ES-I3 (cell line): ENCODE results near the gene VASN.
"Not testable (repeated sequence)": the region's sequence is repeated elsewhere in the genome, so short reads cannot be mapped to it uniquely, and the experiment has no call there.

Experiments
- H3K36me3 ChIP-seq: 2 replicates; pipeline ENCODE4 v1.6.1; 2013; ENCODE audit warnings: mild to moderate bottlenecking, low read length, control low read depth, moderate library complexity; ENCODE audit not compliant: insufficient read depth
- H3K4me1 ChIP-seq: 2 replicates; pipeline ENCODE4 v1.6.1; 2013; ENCODE audit warnings: mild to moderate bottlenecking, control low read depth, low read length; ENCODE audit not compliant: insufficient read depth
- H3K9ac ChIP-seq: 2 replicates; pipeline ENCODE4 v1.6.1; 2013; ENCODE audit warnings: low read depth, mild to moderate bottlenecking, low read length, moderate library complexity
- H3K9me3 ChIP-seq: 2 replicates; pipeline ENCODE4 v1.6.1; 2013; ENCODE audit warnings: mild to moderate bottlenecking, low read length, moderate library complexity; ENCODE audit not compliant: control insufficient read depth, insufficient read depth

The VASN gene

DNA sequence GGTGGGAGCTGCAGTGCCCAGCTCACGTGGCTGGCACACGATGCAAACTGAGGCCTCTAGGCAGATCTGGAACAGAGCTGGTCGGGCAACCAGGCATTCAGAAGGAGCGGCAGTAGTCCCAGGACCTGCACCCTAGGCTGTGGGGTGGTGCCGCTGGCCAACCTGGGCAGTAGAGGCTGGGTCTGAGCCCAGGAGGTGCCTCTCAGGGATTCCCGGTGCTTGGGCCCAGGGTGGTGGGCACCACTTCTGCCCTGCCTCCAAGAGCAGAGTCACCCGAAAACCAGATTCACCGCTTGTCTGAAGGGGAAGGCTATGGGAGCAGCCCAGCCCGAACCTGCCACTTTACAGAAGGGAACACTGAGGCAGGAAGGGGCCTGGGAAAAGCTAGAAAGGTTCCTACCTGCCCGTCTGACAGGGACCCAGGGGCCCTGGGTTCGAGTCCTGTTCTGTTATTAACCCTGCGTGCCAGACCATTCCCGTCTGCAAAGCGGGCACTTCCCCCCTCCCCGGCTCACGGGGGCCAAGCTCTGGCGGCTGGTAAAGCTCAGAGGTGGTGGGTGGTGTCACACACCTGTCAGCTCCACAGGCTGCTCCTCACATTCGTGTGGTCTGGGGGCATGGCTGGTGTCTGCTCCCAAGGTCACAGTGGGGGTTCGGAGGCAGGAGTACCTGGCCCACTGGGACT is 38.9 kb upstream of the VASN start:
- H3K9me3 ChIP-seq: no peaks in the 10 kb centered on the region
- peaks cover 10% of the 10 kb centered on the region; the same call in 1 of the 2 replicates for H3K4me1 ChIP-seq
- H3K36me3 ChIP-seq: peaks cover 5% of the 10 kb centered on the region; the same call in 1 of the 2 replicates
- no peak overlapping the region for H3K9ac ChIP-seq

DNA sequence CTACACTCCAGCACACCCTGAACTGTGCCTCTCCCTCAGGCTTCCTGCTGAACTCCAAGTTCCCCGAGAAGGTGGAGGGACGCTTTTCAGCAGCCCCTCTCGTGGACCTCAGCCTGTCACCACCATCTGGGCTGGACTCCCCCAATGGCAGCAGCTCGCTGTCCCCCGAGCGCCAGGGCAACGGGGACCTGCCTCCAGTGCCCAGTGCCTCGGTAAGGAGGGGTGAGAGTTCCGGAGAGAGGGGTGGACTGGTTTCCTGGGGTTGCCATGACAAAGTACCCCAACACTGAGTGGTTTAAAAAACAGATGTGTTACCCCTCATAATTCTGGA is 38.4 kb upstream of the VASN start:
- peaks cover 5% of the 10 kb centered on the region; the same call in 1 of the 2 replicates for H3K36me3 ChIP-seq

DNA sequence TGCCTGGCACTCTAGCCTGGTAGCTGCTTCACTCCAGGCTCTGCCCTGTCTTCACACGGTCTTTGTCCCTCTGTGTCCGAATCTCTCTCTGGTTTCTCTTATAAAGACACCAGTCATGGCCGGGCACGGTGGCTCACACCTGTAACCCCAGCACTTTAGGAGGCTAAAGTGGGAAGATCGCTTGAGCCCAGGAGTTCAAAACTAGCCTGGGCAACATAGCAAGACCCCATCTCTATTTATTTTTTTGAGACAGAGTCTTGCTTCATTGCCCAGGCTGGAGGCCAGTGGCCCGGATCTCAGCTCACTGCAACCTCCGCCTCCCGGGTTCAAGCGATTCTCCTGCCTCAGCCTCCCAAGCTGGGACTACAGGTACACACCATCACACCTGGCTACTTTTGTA is 37.9 kb upstream of the VASN start:
- H3K4me1 ChIP-seq, H3K9ac ChIP-seq, H3K9me3 ChIP-seq, H3K36me3 ChIP-seq: not testable (repeated sequence)

More for the DNA sequence above, 38.4 kb upstream of the VASN start:
- H3K4me1 ChIP-seq: peaks cover 9% of the 10 kb centered on the region; the same call in 1 of the 2 replicates
- no peak overlapping the region for H3K9ac ChIP-seq
- no peaks in the 10 kb centered on the region for H3K9me3 ChIP-seq

DNA sequence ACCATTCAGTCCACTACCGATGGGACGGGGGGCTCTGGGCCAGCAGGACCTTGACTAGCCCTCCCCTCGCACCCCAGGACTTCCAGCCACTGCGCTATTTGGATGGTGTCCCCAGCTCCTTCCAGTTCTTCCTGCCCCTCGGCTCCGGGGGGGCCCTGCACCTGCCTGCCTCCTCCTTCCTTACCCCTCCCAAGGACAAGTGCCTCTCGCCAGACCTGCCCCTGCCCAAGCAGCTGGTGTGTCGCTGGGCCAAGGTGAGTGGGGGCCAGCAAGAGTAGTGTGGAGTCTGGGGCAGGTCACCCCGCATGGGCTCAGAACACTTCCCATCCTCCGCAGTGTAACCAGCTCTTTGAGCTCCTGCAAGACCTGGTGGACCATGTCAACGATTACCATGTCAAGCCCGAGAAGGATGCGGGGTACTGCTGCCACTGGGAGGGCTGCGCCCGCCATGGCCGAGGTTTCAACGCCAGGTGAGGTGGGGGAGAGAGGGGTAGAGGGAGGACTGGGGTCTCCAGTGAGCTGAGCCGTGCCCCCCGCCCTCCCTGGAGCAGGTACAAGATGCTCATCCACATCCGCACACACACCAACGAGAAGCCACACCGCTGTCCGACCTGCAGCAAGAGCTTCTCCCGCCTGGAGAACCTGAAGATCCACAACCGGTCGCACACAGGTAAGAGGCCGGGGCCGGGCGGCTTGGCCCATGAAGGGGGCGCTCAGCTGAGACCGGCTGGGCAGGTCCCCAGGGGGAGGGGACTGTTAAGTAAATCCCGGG is 36.7 kb upstream of the VASN start:
- Histone ChIP-seq H3K9me3 (no peaks in the 10 kb centered on the region), H3K9ac (no peak overlapping the region), H3K4me1 (no peaks in the 10 kb centered on the region), H3K36me3 (peaks cover 11% of the 10 kb centered on the region)

DNA sequence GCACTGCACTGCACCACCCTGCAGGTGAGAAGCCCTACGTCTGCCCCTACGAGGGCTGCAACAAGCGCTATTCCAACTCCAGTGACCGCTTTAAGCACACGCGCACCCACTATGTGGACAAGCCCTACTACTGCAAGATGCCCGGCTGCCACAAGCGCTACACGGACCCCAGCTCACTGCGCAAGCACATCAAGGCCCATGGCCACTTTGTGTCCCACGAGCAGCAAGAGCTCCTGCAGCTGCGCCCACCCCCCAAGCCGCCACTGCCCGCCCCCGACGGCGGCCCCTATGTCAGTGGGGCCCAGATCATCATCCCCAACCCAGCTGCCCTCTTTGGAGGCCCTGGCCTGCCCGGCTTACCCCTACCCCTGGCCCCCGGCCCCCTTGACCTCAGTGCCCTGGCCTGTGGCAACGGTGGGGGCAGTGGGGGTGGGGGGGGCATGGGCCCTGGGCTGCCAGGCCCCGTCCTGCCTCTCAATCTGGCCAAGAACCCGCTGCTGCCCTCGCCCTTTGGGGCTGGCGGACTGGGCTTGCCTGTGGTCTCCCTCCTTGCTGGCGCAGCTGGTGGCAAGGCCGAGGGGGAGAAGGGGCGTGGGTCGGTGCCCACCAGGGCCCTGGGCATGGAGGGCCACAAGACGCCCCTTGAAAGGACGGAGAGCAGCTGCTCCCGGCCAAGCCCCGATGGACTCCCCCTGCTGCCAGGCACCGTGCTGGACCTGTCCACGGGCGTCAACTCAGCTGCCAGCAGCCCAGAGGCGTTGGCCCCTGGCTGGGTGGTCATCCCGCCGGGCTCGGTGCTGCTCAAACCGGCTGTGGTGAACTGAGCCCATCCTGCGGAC is 34.7 kb upstream of the VASN start:
- H3K9me3 ChIP-seq: no peaks in the 10 kb centered on the region
- peaks cover 18% of the 10 kb centered on the region for H3K36me3 ChIP-seq
- H3K4me1 ChIP-seq: no peaks in the 10 kb centered on the region
- no peak overlapping the region for H3K9ac ChIP-seq

DNA sequence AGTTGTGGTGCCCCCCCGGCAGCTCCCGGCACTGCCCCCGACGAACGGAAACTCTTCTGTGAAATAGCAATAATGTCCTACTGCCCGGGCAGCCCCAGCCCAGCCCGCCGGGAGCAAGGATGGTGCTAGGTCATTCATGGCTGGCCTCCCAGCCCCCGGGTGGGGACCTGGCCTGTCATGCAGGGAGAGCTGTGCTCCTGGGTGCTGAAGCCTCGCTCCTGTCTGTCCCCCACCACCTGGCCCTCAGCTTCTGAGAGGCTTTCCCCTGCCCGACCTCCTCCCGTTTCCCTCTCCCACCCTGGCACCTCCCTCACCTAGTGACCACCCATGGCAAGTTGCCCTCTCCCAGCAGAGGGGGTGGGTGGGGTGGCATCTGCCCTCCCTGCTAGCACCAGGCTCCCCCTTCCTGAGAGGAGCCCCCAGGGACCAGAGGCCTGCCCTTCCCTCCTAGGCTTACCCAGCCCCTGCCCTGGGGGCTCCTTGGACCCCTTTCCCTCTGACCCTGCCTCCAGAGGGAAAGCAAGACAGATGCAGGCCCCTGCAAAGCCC is 34.0 kb upstream of the VASN start:
- H3K9ac ChIP-seq: no peak overlapping the region

DNA sequence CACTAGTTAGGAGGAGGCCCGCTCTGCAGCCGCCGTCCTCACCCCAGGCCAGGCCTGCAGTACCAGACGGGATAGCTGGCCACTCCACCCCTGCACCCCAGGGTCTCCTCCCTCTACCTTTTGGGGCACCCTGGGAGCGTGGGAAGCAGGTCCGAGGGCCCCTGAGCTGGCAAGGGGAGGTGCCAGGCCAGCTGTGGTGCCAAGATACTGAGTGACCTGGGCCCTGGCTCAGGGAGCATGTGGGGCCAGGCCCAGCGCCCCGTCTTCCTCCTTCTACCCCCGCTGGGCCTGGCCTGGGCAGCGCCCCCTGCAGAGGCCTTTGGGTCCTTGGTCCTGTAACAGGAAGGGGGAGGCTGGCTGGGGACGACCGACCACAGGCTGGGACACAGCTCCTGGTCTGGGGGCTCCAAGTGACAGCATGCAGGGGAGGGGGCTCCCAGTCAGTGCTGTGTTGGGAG is 33.5 kb upstream of the VASN start:
- H3K36me3 ChIP-seq: peaks cover 18% of the 10 kb centered on the region
- no peaks in the 10 kb centered on the region for H3K4me1 ChIP-seq

More for the DNA sequence above, 34.0 kb upstream of the VASN start:
- Histone ChIP-seq H3K4me1 (no peaks in the 10 kb centered on the region), H3K9me3 (no peaks in the 10 kb centered on the region), H3K36me3 (peaks cover 18% of the 10 kb centered on the region)

DNA sequence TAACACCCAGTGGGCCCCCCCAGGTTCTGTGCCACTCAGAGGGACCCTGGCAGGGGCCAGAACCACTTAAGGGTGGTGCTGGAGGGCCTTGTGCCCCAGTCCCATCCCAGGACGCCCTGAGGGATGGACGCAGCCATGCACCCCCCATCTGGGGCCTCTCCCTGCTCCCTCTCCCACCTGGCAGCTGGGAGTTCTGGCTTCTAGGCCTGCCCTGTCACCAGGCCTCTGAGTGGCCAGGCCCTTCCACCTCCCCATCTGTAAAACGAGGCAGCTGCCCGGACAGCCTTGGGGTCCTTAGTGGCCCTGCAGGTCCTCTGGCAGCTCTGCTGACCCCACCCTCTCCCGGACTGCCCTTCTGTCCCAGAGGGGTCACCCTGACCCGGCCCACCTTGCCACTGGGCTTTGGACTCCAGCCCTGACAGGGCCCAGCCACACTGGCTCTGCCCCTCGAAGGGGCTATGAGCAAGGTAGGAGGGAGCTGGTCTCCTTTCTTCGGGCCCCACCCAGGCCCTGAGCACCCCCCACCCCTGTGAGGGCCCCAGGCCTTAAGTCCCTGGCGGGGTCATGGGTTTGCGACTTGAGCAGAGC is 32.8 kb upstream of the VASN start:
- H3K9ac ChIP-seq: no peak overlapping the region
- no peaks in the 10 kb centered on the region for H3K4me1 ChIP-seq
- H3K9me3 ChIP-seq: no peaks in the 10 kb centered on the region
- H3K36me3 ChIP-seq: peaks cover 18% of the 10 kb centered on the region

More for the DNA sequence above, 33.5 kb upstream of the VASN start:
- Histone ChIP-seq H3K9ac (no peak overlapping the region), H3K9me3 (no peaks in the 10 kb centered on the region)

DNA sequence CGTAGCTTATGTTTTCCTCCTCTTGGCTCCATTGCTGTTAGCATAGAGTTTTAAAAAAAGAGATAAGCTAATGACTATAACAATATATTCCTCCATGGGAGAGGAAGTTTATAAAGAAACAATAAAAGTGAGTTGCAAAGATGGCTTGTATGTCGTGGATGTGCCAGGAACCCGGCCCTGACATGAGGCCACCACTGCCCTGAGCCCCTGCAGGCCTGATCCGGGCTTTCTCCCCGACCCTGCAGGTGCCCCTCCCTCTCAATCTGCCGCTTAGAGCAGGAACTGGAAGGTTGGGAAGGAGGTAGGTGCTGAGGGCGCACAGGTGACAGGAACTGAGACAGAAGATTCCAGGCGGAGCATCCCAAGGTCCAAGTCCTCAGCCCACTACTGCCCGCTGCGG is 32.2 kb upstream of the VASN start:
- Histone ChIP-seq H3K4me1 (no peaks in the 10 kb centered on the region), H3K9ac (no peak overlapping the region), H3K36me3 (peaks cover 18% of the 10 kb centered on the region), H3K9me3 (no peaks in the 10 kb centered on the region)

DNA sequence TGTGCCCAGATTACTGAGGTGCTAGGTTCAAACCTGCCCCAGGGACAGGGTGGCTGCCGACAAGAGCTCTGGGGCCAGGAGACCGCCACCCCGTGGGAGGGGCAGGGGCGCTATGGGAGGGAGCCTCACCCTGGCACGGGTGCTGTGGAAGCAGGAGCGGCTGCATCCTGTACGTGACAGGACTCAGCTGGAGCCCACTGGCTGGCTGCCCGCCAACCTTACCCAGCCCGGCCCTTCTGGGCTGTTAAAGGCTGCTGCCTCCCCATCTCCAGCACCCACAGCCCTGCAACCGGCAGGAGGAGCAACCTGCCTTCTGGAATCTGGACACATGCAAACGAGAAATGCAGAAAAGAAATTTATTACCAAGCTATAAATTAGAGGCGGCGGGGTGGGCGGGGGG is 31.7 kb upstream of the VASN start:
- Histone ChIP-seq H3K36me3 (peaks cover 18% of the 10 kb centered on the region), H3K9ac (no peak overlapping the region), H3K4me1 (no peaks in the 10 kb centered on the region), H3K9me3 (no peaks in the 10 kb centered on the region)

DNA sequence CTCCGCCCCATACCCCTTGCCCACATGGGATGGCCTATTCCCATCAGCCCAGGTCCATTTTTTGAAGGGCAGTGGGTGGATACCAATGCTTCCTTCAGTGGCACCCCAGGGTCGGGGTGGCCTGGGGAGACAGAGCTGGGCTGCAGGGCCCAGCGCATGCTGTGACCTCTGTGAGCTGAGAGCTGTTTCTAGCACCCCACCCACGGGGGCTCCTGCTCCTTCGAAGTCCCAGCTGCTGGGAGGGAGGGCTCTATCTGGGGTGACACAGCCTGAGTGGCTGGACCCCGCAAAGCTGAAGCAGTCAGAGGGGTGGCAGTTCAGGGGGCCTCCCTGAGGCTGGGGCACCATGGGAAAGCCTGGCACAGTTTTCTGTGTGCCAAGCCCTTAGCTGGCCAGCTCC is 31.2 kb upstream of the VASN start:
- Histone ChIP-seq H3K9me3 (no peaks in the 10 kb centered on the region), H3K4me1 (no peaks in the 10 kb centered on the region), H3K36me3 (peaks cover 17% of the 10 kb centered on the region), H3K9ac (no peak overlapping the region)

DNA sequence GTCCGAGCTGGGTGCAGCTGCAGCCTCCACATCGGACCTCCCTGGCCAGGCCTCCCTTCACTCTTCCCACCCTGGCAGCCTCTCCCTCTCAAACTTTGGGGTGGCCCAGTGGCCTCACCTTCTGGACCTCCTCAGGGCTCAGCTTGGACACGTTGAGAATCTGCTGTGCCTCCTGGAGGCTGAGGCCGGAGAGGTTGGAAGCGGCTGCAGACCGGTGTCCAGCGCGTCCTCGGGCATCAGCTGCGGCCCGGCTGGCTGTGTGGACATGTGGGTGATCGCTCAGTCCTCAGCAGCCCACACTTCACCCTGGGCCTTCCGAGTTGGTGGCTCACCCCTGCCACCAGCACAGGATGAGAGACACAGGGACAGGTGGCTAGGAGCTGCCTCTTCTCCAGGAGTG is 30.4 kb upstream of the VASN start:
- Histone ChIP-seq H3K9me3 (no peaks in the 10 kb centered on the region), H3K9ac (no peak overlapping the region)

DNA sequence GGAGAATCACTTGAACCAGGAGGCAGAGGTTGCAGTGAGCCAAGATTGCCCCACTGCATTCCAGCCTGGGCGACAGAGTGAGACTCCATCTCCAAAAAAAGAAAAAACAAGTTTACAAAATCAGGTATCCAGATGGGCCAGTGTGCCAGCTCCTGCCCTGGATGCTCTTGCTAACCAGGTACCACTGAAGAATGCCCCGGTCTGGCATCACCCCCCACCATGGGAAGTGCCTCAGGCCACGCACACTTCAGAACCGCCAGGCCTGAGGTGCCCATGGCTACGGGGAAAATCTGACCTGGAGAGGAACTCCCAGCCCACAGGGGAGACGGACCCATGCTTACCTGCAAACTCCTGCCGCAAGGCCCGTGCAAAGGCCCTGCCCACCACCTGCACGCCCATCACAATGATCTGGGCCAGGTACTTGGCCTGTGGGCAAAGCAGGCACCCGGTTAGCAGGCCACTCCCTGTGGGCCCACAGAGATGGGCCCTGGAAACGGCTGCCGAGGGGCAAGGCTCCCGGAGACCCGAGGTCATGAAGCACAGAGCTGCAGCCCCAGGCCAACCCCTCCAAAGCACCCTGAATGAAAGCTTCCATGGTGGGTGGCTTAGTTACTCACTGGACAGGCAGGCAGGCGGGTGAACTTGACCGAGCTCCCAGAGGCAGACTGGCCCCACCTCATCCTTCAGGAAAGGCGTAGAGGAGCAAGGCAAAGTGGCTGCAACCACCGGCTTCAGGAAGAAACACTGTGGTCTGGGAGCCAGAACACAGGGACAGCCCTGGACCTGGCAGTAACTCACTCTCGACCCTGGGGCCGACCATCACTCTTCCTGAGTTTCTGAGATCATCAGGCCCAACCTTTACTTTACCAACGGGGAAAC is 28.5 kb upstream of the VASN start:
- H3K9me3 ChIP-seq: no peaks in the 10 kb centered on the region
- peaks cover 13% of the 10 kb centered on the region for H3K36me3 ChIP-seq
- H3K9ac ChIP-seq: no peak overlapping the region
- H3K4me1 ChIP-seq: no peaks in the 10 kb centered on the region

More for the DNA sequence above, 30.4 kb upstream of the VASN start:
- H3K36me3 ChIP-seq: peaks cover 13% of the 10 kb centered on the region
- H3K4me1 ChIP-seq: no peaks in the 10 kb centered on the region
